ENCODE data around the gene TOX3.

Gene TOX3

DNA sequence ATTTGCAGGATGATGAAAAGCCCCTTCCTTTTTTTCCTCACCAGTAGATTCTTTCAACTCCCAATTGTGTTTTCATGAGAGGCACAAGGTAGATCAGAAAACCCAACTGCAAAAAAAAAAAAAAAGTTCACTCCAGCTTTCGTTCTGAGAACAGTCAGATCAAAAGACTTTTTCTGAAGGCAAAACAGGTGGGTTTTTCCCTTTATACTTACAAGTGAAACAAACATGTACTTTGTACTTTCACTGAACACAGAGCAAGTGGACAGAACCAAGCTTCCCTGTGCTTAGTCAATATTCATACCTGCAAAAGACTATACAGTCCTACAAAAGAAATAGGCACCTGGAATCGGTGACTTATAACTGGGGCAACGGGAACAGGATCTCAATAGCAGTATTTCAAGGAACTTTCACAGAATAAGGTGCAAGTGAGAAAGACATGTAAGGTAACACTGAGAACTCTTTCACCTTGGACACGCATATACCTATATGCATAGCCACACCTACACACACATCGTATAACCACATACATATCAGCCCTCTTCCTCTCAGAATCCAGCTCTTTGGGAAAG lies 54.1 kb downstream of the TOX3 start:
- DNase-seq (ENCODE audit: low spot score): no peak

DNA sequence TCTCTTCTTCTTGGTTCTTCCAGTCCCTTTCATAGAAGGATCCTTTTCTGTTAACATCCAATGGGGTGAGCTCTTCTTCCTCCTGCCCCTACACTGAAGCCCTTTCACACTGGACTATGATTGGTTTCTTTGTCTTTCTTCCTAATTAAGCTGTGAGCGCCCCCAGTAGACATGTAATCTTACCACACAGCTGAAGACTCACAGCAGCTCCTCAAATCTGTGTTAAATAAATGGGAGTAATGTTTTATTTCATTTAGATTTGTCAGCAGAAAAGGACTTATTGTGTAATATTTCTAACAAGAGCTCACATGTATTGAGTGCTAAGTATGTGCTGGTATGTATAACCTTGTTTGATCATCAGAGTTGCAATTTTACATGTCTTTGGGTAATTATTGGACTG lies 55.7 kb downstream of the TOX3 start:
- no peak for DNase-seq (ENCODE audit: low spot score)

- DNase-seq (ENCODE audit: low spot score): no peak
Observed at GRCh38 chr16:52489894-52490293, 57.0 kb downstream of the TOX3 start.

- DNase-seq (ENCODE audit: low spot score): no peak
Observed at GRCh38 chr16:52488837-52489289, 58.1 kb downstream of the TOX3 start.

- no peak for DNase-seq (ENCODE audit: low spot score)
Observed at GRCh38 chr16:52487849-52488457, 59.0 kb downstream of the TOX3 start.

- DNase-seq (ENCODE audit: low spot score): no peak
Observed at GRCh38 chr16:52480237-52480636, 66.7 kb downstream of the TOX3 start.

GRCh38 chr16:52476111-52476510 lies 70.8 kb downstream of the TOX3 start:
- no peak for DNase-seq (ENCODE audit: low spot score)

DNA sequence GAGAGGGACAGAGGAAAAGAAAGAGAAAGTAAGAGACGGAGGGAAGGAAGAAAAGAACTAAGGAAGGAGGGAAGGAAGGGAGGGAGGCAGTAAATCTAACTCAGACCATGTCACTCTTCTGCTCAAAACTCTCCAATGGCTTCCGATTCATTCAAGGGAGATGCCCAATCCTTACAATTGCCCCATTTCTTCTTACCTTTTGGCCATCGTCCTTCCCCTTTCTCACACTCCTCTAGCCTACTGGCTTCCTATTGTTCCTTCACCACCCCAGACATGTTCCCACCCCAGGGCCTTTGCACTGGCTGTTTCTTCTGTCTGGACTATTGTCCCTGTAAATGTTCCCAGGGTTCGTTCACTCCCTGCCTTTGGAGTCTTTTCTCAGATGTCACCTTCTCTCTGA lies 72.3 kb downstream of the TOX3 start:
- no peak for DNase-seq (ENCODE audit: low spot score)

- no peak for DNase-seq (ENCODE audit: low spot score)
Observed at GRCh38 chr16:52473096-52473495, 73.8 kb downstream of the TOX3 start.

DNA sequence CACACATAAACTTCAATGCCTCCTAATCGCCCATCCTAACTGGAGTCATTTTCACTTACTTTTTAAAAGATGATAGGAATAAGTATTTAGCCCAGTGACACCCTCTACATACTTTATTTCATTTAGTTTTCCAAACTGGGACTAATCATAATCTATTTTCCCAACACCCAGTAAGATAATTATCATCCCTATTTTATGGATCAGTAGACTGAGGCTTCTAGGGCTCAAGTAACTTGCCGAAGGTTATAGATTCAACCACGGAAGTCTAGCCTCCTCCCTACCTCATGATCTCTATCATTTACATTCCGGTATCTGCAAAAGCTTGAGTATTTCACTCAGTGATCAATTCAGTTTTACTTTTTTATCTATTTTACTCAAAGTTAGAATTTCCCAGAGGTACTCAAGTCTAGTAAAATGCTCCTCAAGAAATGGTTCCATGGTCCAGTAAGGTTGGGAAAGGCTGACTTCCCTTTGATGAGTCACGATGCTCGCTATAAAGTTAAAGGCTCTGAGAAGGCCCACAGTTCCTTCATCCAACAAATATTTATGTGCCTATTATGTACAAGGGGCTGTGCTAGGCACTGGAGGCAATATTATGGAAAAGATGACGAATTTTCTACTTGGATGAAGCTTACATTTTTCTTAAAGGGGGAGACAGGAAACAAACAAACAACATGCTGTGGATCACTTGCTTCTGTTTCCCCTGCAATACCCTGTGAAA lies 75.1 kb downstream of the TOX3 start:
- no peak for DNase-seq (ENCODE audit: low spot score)

- no peak for DNase-seq (ENCODE audit: low spot score)
Observed at GRCh38 chr16:52470585-52470984, 76.4 kb downstream of the TOX3 start.

- no peak for DNase-seq (ENCODE audit: low spot score)
Observed at GRCh38 chr16:52469775-52470174, 77.2 kb downstream of the TOX3 start.

DNA sequence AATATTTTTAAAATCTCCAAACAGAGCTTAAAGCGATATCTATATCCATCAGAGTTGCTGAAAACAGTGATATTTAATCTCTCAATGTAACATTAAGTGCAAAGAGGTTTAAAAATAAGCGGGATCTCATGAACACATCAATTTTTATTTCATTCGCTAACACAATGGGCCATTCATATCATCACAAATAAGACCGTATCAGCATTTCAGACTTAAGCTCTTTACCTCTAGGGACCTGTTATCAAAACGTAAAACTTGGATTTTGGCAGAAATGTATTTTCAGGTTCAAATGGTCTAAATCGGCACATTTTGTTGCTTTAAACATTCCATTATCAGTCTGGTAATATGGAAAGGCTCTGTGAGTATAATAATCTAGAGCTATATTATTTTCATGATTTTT lies 77.9 kb downstream of the TOX3 start:
- DNase-seq (ENCODE audit: low spot score): no peak

DNA sequence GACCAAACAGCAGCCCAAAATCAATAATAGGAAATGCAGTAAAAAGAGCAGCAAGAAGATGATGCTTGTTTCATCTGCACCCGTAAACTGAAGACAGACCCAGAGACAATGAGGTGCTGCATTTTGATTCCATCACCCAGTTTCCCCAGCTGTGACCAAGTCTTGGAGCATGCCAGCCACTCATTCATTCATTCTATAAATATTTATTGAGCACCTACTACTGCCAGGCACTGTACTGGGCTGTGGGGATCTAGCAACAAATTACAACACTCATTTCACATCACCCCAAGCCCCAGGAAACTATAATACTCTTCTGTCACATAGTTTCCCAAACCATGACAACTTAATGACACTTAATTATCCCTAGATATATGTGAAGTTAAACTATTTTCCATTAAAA lies 79.2 kb downstream of the TOX3 start:
- no peak for DNase-seq (ENCODE audit: low spot score)

GRCh38 chr16:52466994-52467393 lies 79.9 kb downstream of the TOX3 start:
- no peak for DNase-seq (ENCODE audit: low spot score)

DNA sequence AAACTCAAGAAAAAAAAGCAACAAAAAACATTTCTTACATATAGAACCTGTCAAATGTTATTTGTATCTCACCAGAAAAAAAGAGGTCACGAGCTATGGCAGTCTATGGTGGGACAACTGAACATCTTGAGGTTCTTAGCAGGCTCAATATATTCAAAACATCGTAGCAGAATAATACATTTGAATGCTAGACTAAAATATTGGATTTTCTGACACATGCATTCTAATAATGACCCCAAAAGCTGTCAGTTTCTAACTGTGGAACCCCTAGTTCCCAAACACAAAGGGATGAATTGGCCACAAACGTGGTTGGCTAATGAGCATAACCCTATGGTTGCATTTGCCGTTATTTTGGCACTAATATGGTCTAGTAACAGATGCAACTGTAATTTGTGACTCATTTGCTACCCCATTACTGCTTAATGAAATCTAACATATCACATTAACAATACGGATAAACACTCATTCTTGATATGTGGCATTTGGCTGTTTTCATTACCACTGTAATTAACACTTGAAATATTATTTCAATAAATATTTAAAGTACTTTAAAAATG lies 81.2 kb downstream of the TOX3 start:
- no peak for DNase-seq (ENCODE audit: low spot score)

DNA sequence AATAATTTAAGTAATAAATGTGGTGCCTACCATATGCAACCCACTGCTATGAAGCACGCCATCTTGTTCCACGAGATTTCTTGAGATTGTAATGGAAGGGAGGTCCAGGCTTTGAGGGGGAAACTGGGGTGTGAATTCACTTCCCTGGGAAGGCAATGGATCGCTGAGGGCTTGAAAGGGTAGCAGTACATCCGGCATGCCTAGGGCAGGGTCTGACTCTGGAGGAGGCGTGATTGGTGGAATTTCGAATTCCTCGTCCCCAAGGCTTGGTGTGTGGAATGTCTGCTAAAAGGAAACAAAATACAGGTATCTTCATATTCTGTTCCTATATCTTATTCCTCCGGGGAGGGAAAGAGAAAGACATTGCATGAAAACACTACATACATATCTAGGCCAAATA lies 83.0 kb downstream of the TOX3 start:
- DNase-seq (ENCODE audit: low spot score): no peak

DNA sequence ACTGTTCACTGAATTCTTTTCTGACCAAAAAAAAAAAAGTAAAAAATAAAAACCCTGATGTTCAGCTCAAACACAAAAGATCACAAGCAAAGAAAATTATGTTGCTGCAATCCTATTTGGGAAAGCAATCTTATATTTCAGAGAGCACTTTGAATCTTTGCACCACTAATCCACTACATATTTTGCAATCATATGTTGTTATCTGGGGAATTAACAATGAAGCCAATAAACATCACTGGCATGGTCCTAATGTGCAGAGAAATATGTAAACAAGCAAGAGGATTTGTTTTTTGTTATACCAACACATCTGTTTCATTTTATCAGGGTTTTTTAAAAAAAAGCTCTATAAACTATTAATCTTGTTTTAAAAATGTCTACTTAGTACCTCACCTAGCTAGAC lies 84.1 kb downstream of the TOX3 start:
- DNase-seq (ENCODE audit: low spot score): no peak

GRCh38 chr16:52460639-52461178 lies 86.2 kb downstream of the TOX3 start:
- no peak for DNase-seq (ENCODE audit: low spot score)

- no peak for DNase-seq (ENCODE audit: low spot score)
Observed at GRCh38 chr16:52456368-52456767, 90.6 kb downstream of the TOX3 start.

DNA sequence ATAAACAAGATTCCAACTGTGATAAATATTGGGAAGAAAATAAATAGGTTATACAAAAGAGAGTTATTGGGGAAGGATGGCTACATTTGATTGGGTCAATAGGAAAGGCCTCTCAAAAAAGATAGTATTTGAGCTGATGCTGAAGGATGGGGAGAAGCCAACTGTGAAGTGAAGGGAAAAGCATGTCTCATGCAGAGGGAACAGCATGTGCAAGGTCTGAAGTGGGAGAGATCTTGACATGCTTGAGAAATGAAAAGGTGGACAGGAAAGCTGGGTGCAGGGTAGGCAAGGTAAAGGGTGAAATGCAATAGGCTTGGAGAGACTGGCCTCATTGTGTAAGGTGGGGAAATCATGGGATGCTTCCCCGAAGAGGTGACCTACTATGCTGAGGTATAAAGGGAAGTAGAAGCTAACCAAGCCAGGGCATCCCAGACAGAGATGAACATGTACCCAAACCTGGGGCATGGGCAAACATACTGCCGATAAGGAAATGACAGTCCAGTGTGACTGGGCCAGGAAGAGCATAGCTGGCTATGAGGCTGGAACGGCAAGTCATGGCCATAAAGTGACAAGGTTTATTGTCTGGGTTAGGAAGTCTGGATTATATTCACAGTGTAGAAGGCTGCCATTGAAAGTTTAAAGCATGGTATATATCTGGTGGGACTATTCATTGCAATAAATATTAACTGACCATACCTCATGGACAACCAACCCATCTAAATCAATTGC lies 91.2 kb downstream of the TOX3 start:
- no peak for DNase-seq (ENCODE audit: low spot score)

- DNase-seq (ENCODE audit: low spot score): no peak
Observed at GRCh38 chr16:52453644-52454043, 93.3 kb downstream of the TOX3 start.

All from hematopoietic multipotent progenitor cell treated with erythropoietin and hydrocortisone succinate and interleukin-3 and kit ligand, for 15 days (in vitro differentiated cells).